Measurements from ENCODE around the gene SETD5. TPM values are rescaled to one million over a fixed set of nuclear protein-coding genes. Genes with fewer than 3 reads are reported as not detected.
"Not testable (repeated sequence)": the region's sequence is repeated elsewhere in the genome, so short reads cannot be mapped to it uniquely, and the experiment has no call there.

The SETD5 gene
- total and polyA plus RNA-seq, 2 donors (not counting 1 experiment from before 2014, with no cell fraction given) = 64.2 to 201 TPM

GRCh38 chr3:9485248-9485647 lies 87.8 kb downstream of the SETD5 start:
- H3K27me3 Mint-ChIP-seq = no peaks in the 10 kb centered on the region
- Histone ChIP-seq H2AFZ (ENCODE audit: insufficient read depth, low read depth, low read length, poor library complexity, severe bottlenecking) (no peak overlapping the region), H3K27me3 (replicated peaks in 1 of 4; ENCODE audit: control extremely low read depth in 1 of 4, control insufficient read depth in 3 of 4, insufficient read depth in 4 of 4, low read length in 3 of 4) (no peaks in the 10 kb centered on the region), H3K4me2 (replicated peaks; ENCODE audit: low read depth, low read length, poor library complexity, severe bottlenecking) (no peak overlapping the region), H4K20me1 (ENCODE audit: control insufficient read depth, insufficient read depth, low read length, poor library complexity, severe bottlenecking) (no peaks in the 10 kb centered on the region), H3K4me1 (ENCODE audit: control insufficient read depth in 2 of 2, insufficient read depth in 2 of 2, low read length in 2 of 2) (no peaks in the 10 kb centered on the region), H3K9me3 (ENCODE audit: control extremely low read depth in 1 of 3, control insufficient read depth in 2 of 3, insufficient read depth in 1 of 3, low read length in 2 of 3) (peaks cover 0 to 14% (median 3%) of the 10 kb centered on the region in 3 donors), H3K27ac (ENCODE audit: low read length in 2 of 2) (no peak overlapping the region), H3K9ac (ENCODE audit: low read length) (no peak overlapping the region), H3K79me2 (ENCODE audit: control insufficient read depth, insufficient read depth, low read length) (no peaks in the 10 kb centered on the region), H3K36me3 (replicated peaks in 1 of 2; ENCODE audit: control extremely low read depth in 1 of 2, control insufficient read depth in 1 of 2, extremely low read depth in 1 of 2, insufficient read depth in 2 of 2, low read length in 1 of 2) (peaks cover 0 to 10% of the 10 kb centered on the region in 2 experiments), H3K4me3 (ENCODE audit: control extremely low read depth in 1 of 5, extremely low read depth in 1 of 5, insufficient read depth in 1 of 5, low read depth in 2 of 5, low read length in 4 of 5) (no peak overlapping the region)
- H3K27ac Mint-ChIP-seq = no peak overlapping the region
- no peaks in the 10 kb centered on the region for H3K4me1 Mint-ChIP-seq
- intact Hi-C loops (cut with micrococcal nuclease) = no loop called here
- ATAC-seq (ENCODE audit: low read depth) (no peak), DNase-seq (no peak)
- CTCF ChIA-PET = interaction anchor here (1.1 kb wide), 1 partner anchor 18 kb away, joined by 3 read pairs; no protein-coding TSS in a partner anchor
- no peak overlapping the region for H3K4me3 Mint-ChIP-seq
- POLR2A ChIA-PET = no interaction called here
- TF ChIP-seq CTCF (IDR thresholded peaks at IDR 0.05) (no peak), EZH2 (IDR thresholded peaks at IDR 0.05; ENCODE audit: borderline replicate concordance, insufficient read depth, low read depth, low read length, poor library complexity, severe bottlenecking) (no peak)
- no CpG with 5 or more reads among the region's 1 CpG for WGBS (ENCODE audit: insufficient coverage)
- peaks cover 5% of the 10 kb centered on the region for H3K9me3 Mint-ChIP-seq (ENCODE audit: insufficient read depth)

GRCh38 chr3:9491506-9491905 lies 94.1 kb downstream of the SETD5 start:
- H3K9ac ChIP-seq (ENCODE audit: low read length) = no peak overlapping the region
- ATAC-seq (ENCODE audit: low read depth) (no peak), DNase-seq (no peak)
- Mint-ChIP-seq H3K4me1 (no peaks in the 10 kb centered on the region), H3K27me3 (no peaks in the 10 kb centered on the region), H3K27ac (no peak overlapping the region), H3K9me3 (ENCODE audit: insufficient read depth) (peaks cover 5% of the 10 kb centered on the region), H3K4me3 (no peak overlapping the region)
- TF ChIP-seq CTCF (IDR thresholded peaks at IDR 0.05) (no peak), EZH2 (IDR thresholded peaks at IDR 0.05; ENCODE audit: borderline replicate concordance, insufficient read depth, low read depth, low read length, poor library complexity, severe bottlenecking) (no peak)
- H3K9me3 ChIP-seq (ENCODE audit: control extremely low read depth in 1 of 3, control insufficient read depth in 2 of 3, insufficient read depth in 1 of 3, low read length in 2 of 3) = peaks cover 0 to 14% (median 3%) of the 10 kb centered on the region in 3 donors
- H3K4me2 ChIP-seq (replicated peaks; ENCODE audit: low read depth, low read length, poor library complexity, severe bottlenecking) = no peak overlapping the region
- H4K20me1 ChIP-seq (ENCODE audit: control insufficient read depth, insufficient read depth, low read length, poor library complexity, severe bottlenecking) = no peaks in the 10 kb centered on the region
- no peaks in the 10 kb centered on the region for H3K36me3 ChIP-seq (replicated peaks in 1 of 2; ENCODE audit: control extremely low read depth in 1 of 2, control insufficient read depth in 1 of 2, extremely low read depth in 1 of 2, insufficient read depth in 2 of 2, low read length in 1 of 2)
- H3K4me3 ChIP-seq (ENCODE audit: control extremely low read depth in 1 of 5, extremely low read depth in 1 of 5, insufficient read depth in 1 of 5, low read depth in 2 of 5, low read length in 4 of 5) = no peak overlapping the region
- H3K4me1 ChIP-seq (ENCODE audit: control insufficient read depth in 2 of 2, insufficient read depth in 2 of 2, low read length in 2 of 2) = no peaks in the 10 kb centered on the region
- H3K79me2 ChIP-seq (ENCODE audit: control insufficient read depth, insufficient read depth, low read length) = no peaks in the 10 kb centered on the region
- no peak overlapping the region for H2AFZ ChIP-seq (ENCODE audit: insufficient read depth, low read depth, low read length, poor library complexity, severe bottlenecking)
- CTCF ChIA-PET = interaction anchor here (0.7 to 1.2 kb wide), 3 partner anchors 10 to 13 kb away, joined by 3 to 5 read pairs (median 4); no protein-coding TSS in a partner anchor
- no peaks in the 10 kb centered on the region for H3K27me3 ChIP-seq (replicated peaks in 1 of 4; ENCODE audit: control extremely low read depth in 1 of 4, control insufficient read depth in 3 of 4, insufficient read depth in 4 of 4, low read length in 3 of 4)
- intact Hi-C loops (cut with micrococcal nuclease) = no loop called here
- 100% methylated on average over 1 of the region's 3 CpGs for WGBS (ENCODE audit: insufficient coverage)
- POLR2A ChIA-PET = interaction anchor here (0.6 kb wide), 1 partner anchor 326 kb away, joined by 3 read pairs; no protein-coding TSS in a partner anchor
- H3K27ac ChIP-seq (ENCODE audit: low read length in 2 of 2) = no peak overlapping the region

- H4K20me1 ChIP-seq (ENCODE audit: control insufficient read depth, insufficient read depth, low read length, poor library complexity, severe bottlenecking); ATAC-seq (ENCODE audit: low read depth); H3K4me2 ChIP-seq (replicated peaks; ENCODE audit: low read depth, low read length, poor library complexity, severe bottlenecking); H3K4me1 ChIP-seq (ENCODE audit: control insufficient read depth in 2 of 2, insufficient read depth in 2 of 2, low read length in 2 of 2); H3K36me3 ChIP-seq (replicated peaks in 1 of 2; ENCODE audit: control extremely low read depth in 1 of 2, control insufficient read depth in 1 of 2, extremely low read depth in 1 of 2, insufficient read depth in 2 of 2, low read length in 1 of 2); intact Hi-C loops (cut with micrococcal nuclease); H3K27ac Mint-ChIP-seq; POLR2A ChIA-PET; H3K9ac ChIP-seq (ENCODE audit: low read length); H3K27ac ChIP-seq (ENCODE audit: low read length in 2 of 2); H3K9me3 Mint-ChIP-seq (ENCODE audit: insufficient read depth); DNase-seq; H3K4me1 Mint-ChIP-seq; H3K4me3 ChIP-seq (ENCODE audit: control extremely low read depth in 1 of 5, extremely low read depth in 1 of 5, insufficient read depth in 1 of 5, low read depth in 2 of 5, low read length in 4 of 5); H3K27me3 ChIP-seq (replicated peaks in 1 of 4; ENCODE audit: control extremely low read depth in 1 of 4, control insufficient read depth in 3 of 4, insufficient read depth in 4 of 4, low read length in 3 of 4); H2AFZ ChIP-seq (ENCODE audit: insufficient read depth, low read depth, low read length, poor library complexity, severe bottlenecking); H3K27me3 Mint-ChIP-seq; H3K79me2 ChIP-seq (ENCODE audit: control insufficient read depth, insufficient read depth, low read length); H3K9me3 ChIP-seq (ENCODE audit: control extremely low read depth in 1 of 3, control insufficient read depth in 2 of 3, insufficient read depth in 1 of 3, low read length in 2 of 3); H3K4me3 Mint-ChIP-seq: not testable (repeated sequence)
- CTCF ChIA-PET = interaction anchor here (1.0 kb wide), 1 partner anchor 10 kb away, joined by 4 read pairs; no protein-coding TSS in a partner anchor
- WGBS (ENCODE audit: insufficient coverage) = over 99% methylated on average over 12 of the region's 15 CpGs
These were observed 96.6 kb downstream of the SETD5 start for GRCh38 chr3:9494036-9494435.

All from B cell (primary cell).